ENCODE measurements around the gene PTF1A. TPM values are rescaled to one million over a fixed set of nuclear protein-coding genes. Genes with fewer than 3 reads are reported as not detected.

Gene PTF1A
- total and polyA plus RNA-seq, 4 donors: not detected

- no peaks in the 10 kb centered on the region for H3K9me3 ChIP-seq (ENCODE audit: control insufficient read depth in 4 of 4, low read length in 3 of 4)
- no peak for DNase-seq (ENCODE audit: low spot score)
- no peak overlapping the region for H3K4me3 ChIP-seq (ENCODE audit: low read depth in 1 of 3, low read length in 3 of 3)
- peaks cover 2 to 13% (median 8%) of the 10 kb centered on the region in 4 donors for H3K27me3 ChIP-seq (ENCODE audit: control insufficient read depth in 4 of 4, insufficient read depth in 4 of 4, low read length in 3 of 4)
- H3K9ac ChIP-seq (ENCODE audit: low read depth in 1 of 2, low read length in 2 of 2): no peak overlapping the region
- 11% methylated on average over 29 of the region's 29 CpGs for WGBS
- H3K27ac ChIP-seq (ENCODE audit: low read depth in 1 of 2, low read length in 2 of 2): no peak overlapping the region
- no peaks in the 10 kb centered on the region for H3K4me1 ChIP-seq (ENCODE audit: control insufficient read depth in 4 of 4, insufficient read depth in 4 of 4, low read length in 3 of 4)
- H3K36me3 ChIP-seq (ENCODE audit: control insufficient read depth in 4 of 4, insufficient read depth in 3 of 4, low read depth in 1 of 4, low read length in 3 of 4): no peaks in the 10 kb centered on the region
- TF ChIP-seq JUND (IDR thresholded peaks at IDR 0.05): no peak
- TF ChIP-seq FOXA1 (IDR thresholded peaks at IDR 0.05): no peak
- TF ChIP-seq EGR1 (IDR thresholded peaks at IDR 0.05; ENCODE audit: low read depth in 2 of 2): no peak
- no peak for TF ChIP-seq GABPA (IDR thresholded peaks at IDR 0.05 in 1 of 2, conservative IDR thresholded peaks at IDR 0.05 in 1 of 2)
- no peak for TF ChIP-seq CTCF (IDR thresholded peaks at IDR 0.05; ENCODE audit: low read depth, low read length, missing input control)
- TF ChIP-seq ATF3 (IDR thresholded peaks at IDR 0.05): no peak
- TF ChIP-seq ZBTB33 (IDR thresholded peaks at IDR 0.05): no peak
- no peak for TF ChIP-seq RAD21 (IDR thresholded peaks at IDR 0.05)
- no peak for TF ChIP-seq FOXA2 (IDR thresholded peaks at IDR 0.05)
- no peak for TF ChIP-seq TAF1 (conservative IDR thresholded peaks at IDR 0.05)
- no peak for TF ChIP-seq HNF4G (IDR thresholded peaks at IDR 0.05)
- no peak for TF ChIP-seq NR2F2 (IDR thresholded peaks at IDR 0.05)
- TF ChIP-seq REST (IDR thresholded peaks at IDR 0.05): no peak
- no peak for TF ChIP-seq RXRA (IDR thresholded peaks at IDR 0.05)
- no peak for TF ChIP-seq MAX (IDR thresholded peaks at IDR 0.05)
These were observed 11.5 kb downstream of the PTF1A start for GRCh38 chr10:23203369-23204325.
